Neural progenitor cell (in vitro differentiated cells): ENCODE results near the gene NEK8. TPM values are rescaled to one million over a fixed set of nuclear protein-coding genes. Genes with fewer than 3 reads are reported as not detected.
"Not testable (repeated sequence)": the region's sequence is repeated elsewhere in the genome, so short reads cannot be mapped to it uniquely, and the experiment has no call there.

Experiments
- DNase-seq: peaks from one replicate; pipeline ENCODE4 v3.0.0-alpha.2; 2016; ENCODE audit warnings: low spot score
- H2AFZ ChIP-seq: fragments of 200-600 bp; sonication (generic); replicated peaks from 2 replicates; pipeline ENCODE4 v1.6.1; 2016; ENCODE audit warnings: antibody characterized with exemption
- H3F3A ChIP-seq: fragments of 200-600 bp; sonication (generic); 2 replicates; pipeline ENCODE4 v1.6.1; 2016; ENCODE audit warnings: antibody characterized with exemption, low read depth
- H3K27ac ChIP-seq: fragments of 200-600 bp; sonication (generic); 2 replicates; pipeline ENCODE4 v1.5.1; 2016; ENCODE audit warnings: mild to moderate bottlenecking
- H3K27me3 ChIP-seq: fragments of 200-600 bp; sonication (generic); 2 replicates; pipeline ENCODE4 v1.6.1; 2016; ENCODE audit warnings: mild to moderate bottlenecking, moderate library complexity
- H3K36me3 ChIP-seq: fragments of 200-600 bp; sonication (generic); 2 replicates; pipeline ENCODE4 v1.5.1; 2016
- H3K4me1 ChIP-seq: fragments of 200-600 bp; sonication (generic); 2 replicates; pipeline ENCODE4 v1.6.1; 2016; ENCODE audit warnings: mixed run types
- H3K4me2 ChIP-seq: fragments of 200-600 bp; sonication (generic); 2 replicates; pipeline ENCODE4 v1.6.1; 2016
- H3K4me3 ChIP-seq: fragments of 200-600 bp; sonication (generic); 2 replicates; pipeline ENCODE4 v1.5.1; 2016
- H3K79me2 ChIP-seq: fragments of 200-600 bp; sonication (generic); 2 replicates; pipeline ENCODE4 v1.6.1; 2016; ENCODE audit warnings: low read depth
- H3K9ac ChIP-seq: fragments of 200-600 bp; sonication (generic); 2 replicates; pipeline ENCODE4 v1.6.1; 2016
- H3K9me3 ChIP-seq: fragments of 200-600 bp; sonication (generic); 2 replicates; pipeline ENCODE4 v1.5.1; 2016; ENCODE audit warnings: low read depth
- H4K20me1 ChIP-seq: fragments of 200-600 bp; sonication (generic); 2 replicates; pipeline ENCODE4 v1.6.1; 2016; ENCODE audit warnings: low read depth
- H3K27ac Mint-ChIP-seq: 3 replicates; pipeline ENCODE4 v1.8.0; 2021; ENCODE audit warnings: mixed read lengths
- H3K27me3 Mint-ChIP-seq: 2 replicates; pipeline ENCODE4 v1.8.0; 2022; ENCODE audit warnings: low read depth, mild to moderate bottlenecking, inconsistent platforms, moderate library complexity, mixed read lengths; ENCODE audit not compliant: insufficient read depth
- H3K36me3 Mint-ChIP-seq: 3 replicates; pipeline ENCODE4 v1.8.0; 2021; ENCODE audit warnings: mixed read lengths
- H3K4me1 Mint-ChIP-seq: 3 replicates; pipeline ENCODE4 v1.8.0; 2021; ENCODE audit warnings: mixed read lengths
- H3K4me3 Mint-ChIP-seq: 3 replicates; pipeline ENCODE4 v1.8.0; 2021; ENCODE audit warnings: mild to moderate bottlenecking, moderate library complexity, mixed read lengths
- H3K9me3 Mint-ChIP-seq: 3 replicates; pipeline ENCODE4 v1.8.0; 2020; ENCODE audit warnings: mixed read lengths
- EZH2 ChIP-seq: fragments of 200-600 bp; sonication (generic); IDR thresholded peaks from 2 replicates; pipeline ENCODE4 v1.6.1; 2017; ENCODE audit warnings: antibody characterized with exemption, mild to moderate bottlenecking, moderate library complexity
- EZH2phosphoT487 ChIP-seq: fragments of 200-600 bp; sonication (generic); IDR thresholded peaks from 2 replicates; pipeline ENCODE4 v1.6.1; 2017; ENCODE audit warnings: antibody characterized with exemption
- total RNA-seq: library from RNA; depleted of rRNA; stranded (reverse); fragments of >200 nt; gene quantifications from 2 replicates; pipeline ENCODE4 v1.2.3, GENCODE V29; 2015; ENCODE audit warnings: low replicate concordance
- TF ChIP-seq, protein P1 (sequence below): fragments of 200-600 bp; sonication (generic); IDR thresholded peaks from 2 replicates; pipeline ENCODE4 v1.5.1; 2017; ENCODE audit warnings: antibody characterized with exemption, mild to moderate bottlenecking

The NEK8 gene
- total RNA-seq, 1 donor from 2014 or later: 3.7 TPM

DNA sequence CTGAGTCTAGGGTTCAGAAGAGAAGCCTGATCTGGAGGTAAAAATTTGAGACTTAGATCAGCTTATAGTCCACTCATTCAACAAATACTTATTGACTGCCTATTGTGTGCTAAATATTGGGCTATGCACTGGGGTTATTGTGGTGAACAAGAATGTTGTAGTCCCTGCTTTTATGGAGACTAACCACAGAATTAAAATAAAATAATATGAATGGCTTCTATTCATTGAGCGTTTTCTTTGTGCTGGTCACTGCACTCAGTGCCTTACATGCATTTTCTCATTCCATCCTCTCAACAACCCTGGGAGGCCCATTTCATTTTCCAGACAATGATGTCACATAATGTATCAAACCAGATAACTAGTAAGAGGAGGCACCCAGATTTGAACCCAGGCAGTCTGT, 4.8 kb downstream of the NEK8 start:
- Histone ChIP-seq H3K27me3 (no peaks in the 10 kb centered on the region), H3K79me2 (no peaks in the 10 kb centered on the region), H3K27ac (no peak overlapping the region), H3K4me1 (no peaks in the 10 kb centered on the region), H3F3A (peaks cover 4% of the 10 kb centered on the region), H3K4me2 (no peak overlapping the region), H3K9me3 (no peaks in the 10 kb centered on the region), H4K20me1 (no peaks in the 10 kb centered on the region), H3K36me3 (no peaks in the 10 kb centered on the region), H3K4me3 (no peak overlapping the region), H2AFZ (no peak overlapping the region), H3K9ac (no peak overlapping the region)
- DNase-seq: no peak
- H3K4me3 Mint-ChIP-seq: no peak overlapping the region
- TF ChIP-seq EZH2phosphoT487: no peak
- no peak for TF ChIP-seq EZH2
- TF ChIP-seq, protein P1, sequence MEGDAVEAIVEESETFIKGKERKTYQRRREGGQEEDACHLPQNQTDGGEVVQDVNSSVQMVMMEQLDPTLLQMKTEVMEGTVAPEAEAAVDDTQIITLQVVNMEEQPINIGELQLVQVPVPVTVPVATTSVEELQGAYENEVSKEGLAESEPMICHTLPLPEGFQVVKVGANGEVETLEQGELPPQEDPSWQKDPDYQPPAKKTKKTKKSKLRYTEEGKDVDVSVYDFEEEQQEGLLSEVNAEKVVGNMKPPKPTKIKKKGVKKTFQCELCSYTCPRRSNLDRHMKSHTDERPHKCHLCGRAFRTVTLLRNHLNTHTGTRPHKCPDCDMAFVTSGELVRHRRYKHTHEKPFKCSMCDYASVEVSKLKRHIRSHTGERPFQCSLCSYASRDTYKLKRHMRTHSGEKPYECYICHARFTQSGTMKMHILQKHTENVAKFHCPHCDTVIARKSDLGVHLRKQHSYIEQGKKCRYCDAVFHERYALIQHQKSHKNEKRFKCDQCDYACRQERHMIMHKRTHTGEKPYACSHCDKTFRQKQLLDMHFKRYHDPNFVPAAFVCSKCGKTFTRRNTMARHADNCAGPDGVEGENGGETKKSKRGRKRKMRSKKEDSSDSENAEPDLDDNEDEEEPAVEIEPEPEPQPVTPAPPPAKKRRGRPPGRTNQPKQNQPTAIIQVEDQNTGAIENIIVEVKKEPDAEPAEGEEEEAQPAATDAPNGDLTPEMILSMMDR: no peak
- H3K36me3 Mint-ChIP-seq: no peaks in the 10 kb centered on the region
- peaks cover 7% of the 10 kb centered on the region for H3K4me1 Mint-ChIP-seq
- H3K9me3 Mint-ChIP-seq: peaks cover 2% of the 10 kb centered on the region
- H3K27me3 Mint-ChIP-seq: no peaks in the 10 kb centered on the region
- H3K27ac Mint-ChIP-seq: no peak overlapping the region

GRCh38 chr17:28734712-28735241, 6.2 kb downstream of the NEK8 start:
- Histone ChIP-seq H4K20me1 (no peaks in the 10 kb centered on the region), H3F3A (no peaks in the 10 kb centered on the region), H3K9me3 (no peaks in the 10 kb centered on the region), H3K4me3 (no peak overlapping the region), H2AFZ (no peak overlapping the region), H3K27me3 (no peaks in the 10 kb centered on the region), H3K27ac (no peak overlapping the region), H3K79me2 (no peaks in the 10 kb centered on the region), H3K4me1 (no peaks in the 10 kb centered on the region), H3K9ac (no peak overlapping the region), H3K4me2 (no peak overlapping the region), H3K36me3 (no peaks in the 10 kb centered on the region)
- Mint-ChIP-seq H3K9me3 (peaks cover 2% of the 10 kb centered on the region), H3K4me1 (peaks cover under 1% of the 10 kb centered on the region), H3K27me3 (no peaks in the 10 kb centered on the region), H3K4me3 (no peak overlapping the region), H3K36me3 (peaks cover 2% of the 10 kb centered on the region), H3K27ac (no peak overlapping the region)
- no peak for DNase-seq
- TF ChIP-seq, protein P1: no peak
- TF ChIP-seq EZH2phosphoT487 (no peak), EZH2 (no peak)

GRCh38 chr17:28735242-28735722, 6.7 kb downstream of the NEK8 start:
- Histone ChIP-seq H3F3A (no peaks in the 10 kb centered on the region), H3K4me3 (no peak overlapping the region), H4K20me1 (no peaks in the 10 kb centered on the region), H3K79me2 (no peaks in the 10 kb centered on the region), H3K9me3 (no peaks in the 10 kb centered on the region), H2AFZ (no peak overlapping the region), H3K27ac (no peak overlapping the region), H3K27me3 (no peaks in the 10 kb centered on the region), H3K4me2 (no peak overlapping the region), H3K36me3 (no peaks in the 10 kb centered on the region), H3K4me1 (no peaks in the 10 kb centered on the region), H3K9ac (no peak overlapping the region)
- Mint-ChIP-seq H3K36me3 (peaks cover 2% of the 10 kb centered on the region), H3K27me3 (no peaks in the 10 kb centered on the region), H3K4me3 (no peak overlapping the region), H3K9me3 (peaks cover 2% of the 10 kb centered on the region), H3K4me1 (no peaks in the 10 kb centered on the region), H3K27ac (no peak overlapping the region)
- no peak for TF ChIP-seq EZH2
- TF ChIP-seq EZH2phosphoT487: no peak
- TF ChIP-seq, protein P1: no peak
- DNase-seq: no peak

DNA sequence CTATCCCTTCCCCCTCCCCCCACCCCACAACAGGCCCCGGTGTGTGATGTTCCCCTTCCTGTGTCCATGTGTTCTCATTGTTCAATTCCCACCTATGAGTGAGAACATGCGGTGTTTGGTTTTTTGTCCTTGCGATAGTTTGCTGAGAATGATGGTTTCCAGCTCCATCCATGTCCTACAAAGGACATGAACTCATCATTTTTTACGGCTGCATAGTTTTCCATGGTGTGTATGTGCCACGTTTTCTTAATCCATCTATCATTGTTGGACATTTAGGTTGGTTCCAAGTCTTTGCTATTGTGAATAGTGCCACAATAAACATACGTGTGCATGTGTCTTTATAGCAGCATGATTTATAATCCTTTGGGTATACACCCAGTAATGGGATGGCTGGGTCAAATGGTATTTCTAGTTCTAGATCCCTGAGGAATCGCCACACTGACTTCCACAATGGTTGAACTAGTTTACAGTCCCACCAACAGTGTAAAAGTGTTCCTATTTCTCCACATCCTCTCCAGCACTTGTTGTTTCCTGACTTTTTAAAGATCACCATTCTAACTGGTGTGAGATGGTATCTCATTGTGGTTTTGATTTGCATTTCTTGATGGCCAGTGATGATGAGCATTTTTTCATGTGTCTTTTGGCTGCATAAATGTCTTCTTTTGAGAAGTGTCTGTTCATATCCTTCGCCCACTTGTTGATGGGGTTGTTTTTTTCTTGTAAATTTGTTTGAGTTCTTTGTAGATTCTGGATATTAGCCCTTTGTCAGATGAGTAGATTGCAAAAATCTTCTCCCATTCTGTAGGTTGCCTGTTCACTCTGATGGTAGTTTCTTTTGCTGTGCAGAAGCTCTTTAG, 7.6 kb downstream of the NEK8 start:
- not testable (repeated sequence) for H3K4me3 ChIP-seq, H3K27ac Mint-ChIP-seq, H4K20me1 ChIP-seq, H3K27ac ChIP-seq, H3F3A ChIP-seq, H3K4me3 Mint-ChIP-seq, H3K9ac ChIP-seq, H3K36me3 ChIP-seq, H3K4me2 ChIP-seq, DNase-seq, H3K27me3 ChIP-seq, H3K4me1 ChIP-seq, H3K4me1 Mint-ChIP-seq, H3K36me3 Mint-ChIP-seq, H2AFZ ChIP-seq, H3K9me3 ChIP-seq, H3K79me2 ChIP-seq, H3K27me3 Mint-ChIP-seq, H3K9me3 Mint-ChIP-seq
